NCI-H82 (cell line): ENCODE measurements around the gene TMEM243.
"Not testable (repeated sequence)": the region's sequence is repeated elsewhere in the genome, so short reads cannot be mapped to it uniquely, and the experiment has no call there.

ENCODE experiments used
- DNase-seq: peaks from one replicate; lab custom pipeline; 2025; lab: John Stamatoyannopoulos, UW

The TMEM243 gene, protein sequence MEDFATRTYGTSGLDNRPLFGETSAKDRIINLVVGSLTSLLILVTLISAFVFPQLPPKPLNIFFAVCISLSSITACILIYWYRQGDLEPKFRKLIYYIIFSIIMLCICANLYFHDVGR

DNA sequence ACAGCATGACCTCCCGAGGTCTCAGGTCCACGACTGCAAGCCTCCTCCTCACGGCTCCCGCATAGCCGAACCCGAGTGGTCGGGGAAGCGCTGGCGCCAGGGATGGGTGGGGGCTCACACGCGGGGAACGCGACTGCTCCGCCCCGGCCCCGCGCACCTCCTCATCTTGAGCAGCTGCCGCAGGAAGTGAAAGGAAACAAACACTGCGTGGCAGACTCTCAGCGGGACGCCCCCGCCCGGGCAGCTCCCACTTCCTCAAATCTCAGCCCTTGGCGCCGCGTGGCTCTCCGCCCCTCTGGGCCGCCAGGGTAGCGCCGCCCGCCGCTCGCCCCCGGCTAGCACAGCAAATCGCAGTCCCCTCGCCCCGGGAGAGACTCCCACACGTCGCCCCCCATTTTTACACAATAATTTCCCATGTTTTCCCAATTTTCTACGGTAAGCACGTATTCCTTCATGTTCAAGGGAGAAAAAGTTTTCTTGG is at the start of gene TMEM243:
TMEM243 (minus strand) TSS at position 188 of the 481 bp plus-strand sequence. CDS start 229 bp downstream, outside the sequence.
- peak; percentile 67 for DNase-seq

DNA sequence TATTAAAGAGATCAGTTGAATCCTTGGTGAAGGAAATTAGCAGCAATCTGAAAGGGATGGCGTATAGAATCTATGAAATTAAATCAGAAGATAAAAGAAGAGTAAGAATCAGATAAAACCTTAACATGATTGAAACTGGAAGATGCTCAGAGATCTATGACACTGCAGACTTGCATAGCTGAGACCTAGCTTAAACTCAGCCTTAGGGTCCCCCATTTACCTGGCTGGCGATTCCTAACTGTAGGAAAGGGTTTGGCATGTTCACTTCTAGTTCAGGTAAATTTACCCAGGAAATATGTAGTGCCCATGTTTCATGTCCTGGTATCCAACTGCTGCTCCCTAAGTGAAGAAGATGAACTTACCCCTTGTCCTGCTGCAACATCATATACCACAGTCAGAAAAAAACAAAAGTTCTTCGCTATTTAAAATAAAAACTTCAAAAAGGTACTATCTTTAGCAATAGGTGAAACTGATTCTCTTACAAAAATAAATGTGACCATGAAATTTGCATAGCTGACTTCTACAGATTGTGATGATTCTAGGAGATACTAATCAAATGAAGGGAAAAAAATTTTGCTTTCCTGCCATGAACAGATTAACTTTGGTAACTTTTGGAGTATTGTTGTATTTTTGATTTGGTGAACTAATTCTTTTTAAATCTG is 47.8 kb upstream of the TMEM243 start:
- DNase-seq: no peak

DNA sequence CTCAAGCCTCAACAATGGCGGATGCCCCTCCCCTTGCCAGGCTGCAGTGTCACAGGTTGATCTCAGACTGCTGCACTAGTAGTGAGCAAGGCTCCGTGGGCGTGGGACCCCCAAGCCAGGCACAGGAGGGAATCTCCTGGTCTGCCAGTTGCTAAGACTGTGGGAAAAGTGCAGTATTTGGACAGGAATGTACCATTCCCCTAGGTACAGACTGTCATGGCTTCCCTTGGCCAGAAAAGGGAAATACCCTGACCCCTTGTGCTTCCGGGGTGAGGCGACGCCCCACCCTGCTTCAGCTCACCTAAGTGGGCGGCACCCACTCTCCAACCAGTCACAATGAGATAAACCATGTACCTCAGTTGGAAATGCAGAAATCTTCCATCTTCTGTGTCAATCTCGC is 44.0 kb upstream of the TMEM243 start:
- DNase-seq: no peak

DNA sequence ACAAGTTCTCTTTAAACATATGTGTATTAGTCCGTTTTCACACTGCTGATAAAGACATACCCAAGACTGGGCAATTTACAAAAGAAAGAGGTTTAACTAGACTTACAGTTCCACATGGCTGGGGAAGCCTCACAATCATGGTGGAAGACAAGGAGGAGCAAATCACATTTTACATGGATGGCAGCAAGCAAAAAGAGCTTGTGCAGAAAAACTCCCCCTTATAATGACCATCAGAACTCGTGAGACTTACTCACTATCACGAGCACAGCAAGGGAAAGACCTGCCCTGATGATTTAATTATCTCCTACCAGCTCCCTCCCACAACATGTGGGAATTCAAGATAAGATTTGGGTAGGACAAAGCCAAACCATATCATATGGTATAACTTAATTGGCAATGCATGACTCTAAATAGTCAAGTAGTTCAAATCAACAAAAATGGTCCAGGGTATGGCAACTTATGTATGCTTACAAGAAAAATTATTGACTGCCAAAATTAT is 34.1 kb upstream of the TMEM243 start:
- DNase-seq: no peak

DNA sequence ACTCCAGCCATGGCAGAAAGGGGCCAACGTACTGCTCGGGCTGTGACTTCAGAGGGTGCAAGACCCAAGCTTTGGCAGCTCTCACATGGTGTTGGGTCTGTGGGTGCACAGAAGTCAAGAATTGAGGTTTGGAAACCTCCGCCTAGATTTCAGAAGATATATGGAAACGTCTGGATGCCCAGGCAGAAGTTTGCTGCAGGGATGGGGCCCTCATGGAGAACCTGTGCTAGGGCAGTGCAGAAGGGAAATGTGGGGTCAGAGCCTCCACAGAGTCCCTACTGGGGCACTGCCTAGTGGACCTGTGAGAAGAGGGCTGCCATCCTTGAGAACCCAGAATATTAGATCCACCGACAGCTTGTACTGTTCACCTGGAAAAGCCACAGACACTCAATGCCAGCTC is 26.1 kb upstream of the TMEM243 start:
- DNase-seq: not testable (repeated sequence)

DNA sequence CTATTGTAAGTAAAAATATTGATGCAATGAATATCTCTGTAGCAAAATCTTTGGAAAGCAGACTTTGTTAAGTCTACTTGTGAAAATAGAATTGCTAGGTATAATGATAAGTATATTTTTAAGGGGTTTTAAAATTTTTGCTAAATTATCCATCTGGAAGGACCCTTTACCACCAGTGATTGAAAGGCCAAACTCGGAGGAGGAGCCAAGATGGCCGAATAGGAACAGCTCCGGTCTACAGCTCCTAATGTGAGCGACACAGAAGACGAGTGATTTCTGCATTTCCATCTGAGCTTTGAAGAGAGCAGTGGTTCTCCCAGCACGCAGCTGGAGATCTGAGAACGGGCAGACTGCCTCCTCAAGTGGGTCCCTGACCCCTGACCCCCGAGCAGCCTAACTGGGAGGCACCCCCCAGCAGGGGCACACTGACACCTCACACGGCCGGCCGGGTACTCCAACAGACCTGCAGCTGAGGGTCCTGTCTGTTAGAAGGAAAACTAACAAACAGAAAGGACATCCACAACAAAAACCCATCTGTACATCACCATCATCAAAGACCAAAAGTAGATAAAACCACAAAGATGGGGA is 19.0 kb upstream of the TMEM243 start:
- DNase-seq: not testable (repeated sequence)

DNA sequence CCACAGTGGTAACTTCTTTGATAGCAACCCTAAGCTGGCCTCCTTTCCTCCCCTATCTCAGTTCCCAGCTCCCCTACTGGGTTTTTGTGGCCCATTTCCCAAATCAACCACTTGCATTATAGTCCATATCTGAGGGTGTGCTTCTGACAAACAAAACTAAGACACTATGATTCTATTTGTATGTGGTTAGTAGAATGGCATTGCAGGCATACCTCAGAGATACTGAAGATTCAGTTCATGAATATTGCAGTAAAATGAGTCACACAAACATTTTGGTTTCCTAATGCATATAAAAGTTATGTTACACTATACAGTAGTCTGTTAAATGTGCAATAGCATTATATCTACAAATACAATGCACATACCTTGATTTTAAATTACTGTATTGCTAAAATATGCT is 15.4 kb upstream of the TMEM243 start:
- no peak for DNase-seq

DNA sequence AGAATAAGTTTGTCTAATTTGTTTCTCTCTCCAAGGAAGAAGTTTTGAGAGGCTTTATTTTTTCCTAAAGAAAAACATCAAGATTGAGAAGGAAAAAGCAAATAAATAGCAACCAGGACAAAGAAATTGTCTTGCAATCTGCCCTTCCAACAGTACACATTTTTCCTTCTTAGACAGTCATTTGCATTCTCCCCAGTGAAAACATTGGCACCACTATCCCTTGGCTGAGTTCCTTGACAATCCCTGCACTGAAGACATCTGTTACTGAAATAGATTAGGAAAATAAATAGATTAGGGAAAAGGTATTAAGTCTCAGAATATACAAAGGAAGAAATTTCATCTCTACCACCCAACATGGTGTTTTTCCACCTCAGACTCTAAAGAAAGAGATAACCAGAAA is 12.2 kb upstream of the TMEM243 start:
- peak; percentile 89 for DNase-seq

DNA sequence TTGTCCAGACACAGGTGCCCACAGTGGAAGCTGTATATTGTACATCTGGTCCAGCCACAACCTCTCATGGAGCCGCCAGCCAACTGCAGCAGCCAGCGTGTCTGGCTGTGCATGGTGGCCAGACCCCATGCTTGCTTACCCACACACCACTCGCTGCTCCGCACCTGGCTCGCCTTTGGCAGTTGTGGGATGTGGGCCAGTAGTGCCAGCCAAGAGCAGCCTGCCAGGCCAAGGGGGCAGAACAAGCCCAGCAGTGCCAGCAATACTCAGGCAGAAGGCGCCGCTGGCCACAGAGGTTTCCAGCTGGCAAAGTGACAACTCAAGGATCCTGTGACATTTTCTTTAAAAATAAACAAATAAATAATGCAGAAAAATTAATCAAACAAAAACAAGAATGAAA is 11.7 kb upstream of the TMEM243 start:
- peak; percentile 15 for DNase-seq

DNA sequence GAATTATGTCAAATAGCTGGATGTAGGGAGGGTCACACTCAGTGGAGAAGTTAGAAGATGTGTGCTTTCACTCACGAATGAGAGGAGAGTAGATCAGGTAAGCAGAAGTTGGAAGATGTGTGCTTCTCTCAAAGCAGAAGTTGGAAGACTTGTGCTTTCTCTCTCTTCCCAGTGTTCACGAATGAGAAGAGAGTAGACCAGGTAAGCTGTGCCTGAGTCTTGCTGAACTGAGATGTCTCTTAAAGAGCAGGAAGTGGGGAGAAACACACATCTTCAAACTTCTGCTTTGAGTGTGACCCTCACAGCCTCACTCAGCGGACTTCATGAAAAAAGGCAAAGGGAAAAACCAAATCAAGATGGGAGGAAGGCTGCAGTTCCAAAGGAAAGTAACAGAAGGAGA is 7.0 kb upstream of the TMEM243 start:
- no peak for DNase-seq

DNA sequence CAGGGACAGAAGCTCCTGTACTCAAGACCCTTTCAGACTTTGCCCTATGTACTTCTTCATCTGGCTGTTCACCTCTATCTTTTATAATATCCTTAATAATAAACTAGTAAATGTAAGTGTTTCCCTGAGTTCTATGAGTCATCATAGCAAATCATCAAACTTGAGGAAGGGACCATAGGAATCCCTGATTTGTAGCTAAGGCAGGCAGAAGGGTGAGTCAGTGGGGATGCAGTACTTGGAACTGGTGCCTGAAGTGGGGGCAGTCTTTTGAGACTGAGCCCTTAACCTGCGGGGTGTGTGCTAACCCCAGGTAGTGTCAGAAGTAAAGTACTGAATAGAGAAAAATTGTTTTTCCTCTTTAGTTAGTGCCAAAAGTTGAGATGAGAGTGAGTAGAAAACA is 6.2 kb upstream of the TMEM243 start:
- no peak for DNase-seq

DNA sequence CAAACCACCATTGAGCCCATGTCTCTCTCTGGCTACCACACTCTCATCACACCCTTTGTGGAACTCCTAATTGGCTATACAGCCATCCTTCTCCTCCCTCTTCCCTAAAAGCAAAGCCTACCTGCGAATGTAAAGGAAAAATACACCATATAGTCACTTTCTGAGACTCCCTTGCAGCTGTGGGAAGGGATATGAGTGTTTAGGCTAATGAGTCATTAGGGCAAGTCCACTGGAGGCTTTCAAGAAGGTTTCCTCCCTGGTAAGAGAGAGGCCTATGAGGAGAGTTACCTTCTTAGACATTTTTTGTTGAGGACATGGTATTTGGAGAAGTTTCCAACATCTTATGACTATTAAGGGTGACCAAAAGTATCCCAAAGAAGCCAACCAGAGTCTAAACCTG is 4.1 kb upstream of the TMEM243 start:
- no peak for DNase-seq

DNA sequence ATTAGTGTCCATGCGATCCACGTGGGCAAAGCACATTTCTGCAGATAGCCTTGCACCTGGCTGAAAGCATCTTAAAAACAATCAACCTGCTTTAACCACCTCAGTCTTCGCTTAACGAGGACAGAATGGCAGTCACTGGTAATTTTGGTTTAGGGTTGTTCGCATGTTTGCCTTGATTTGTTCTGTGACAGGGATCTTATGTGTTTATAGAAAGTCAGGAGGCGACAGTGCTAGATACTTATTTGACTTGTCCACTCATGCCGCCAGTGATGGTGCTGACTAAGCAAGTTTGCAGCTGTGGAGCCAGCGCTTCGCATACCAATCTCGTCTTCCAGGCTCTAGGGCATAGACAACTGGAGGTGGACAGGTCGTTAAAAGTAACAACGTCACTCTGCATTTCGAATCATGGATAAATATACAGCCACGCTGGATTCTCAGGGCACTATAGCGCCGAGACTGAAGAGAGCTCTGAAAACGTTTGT is 1.2 kb upstream of the TMEM243 start:
- DNase-seq: no peak

DNA sequence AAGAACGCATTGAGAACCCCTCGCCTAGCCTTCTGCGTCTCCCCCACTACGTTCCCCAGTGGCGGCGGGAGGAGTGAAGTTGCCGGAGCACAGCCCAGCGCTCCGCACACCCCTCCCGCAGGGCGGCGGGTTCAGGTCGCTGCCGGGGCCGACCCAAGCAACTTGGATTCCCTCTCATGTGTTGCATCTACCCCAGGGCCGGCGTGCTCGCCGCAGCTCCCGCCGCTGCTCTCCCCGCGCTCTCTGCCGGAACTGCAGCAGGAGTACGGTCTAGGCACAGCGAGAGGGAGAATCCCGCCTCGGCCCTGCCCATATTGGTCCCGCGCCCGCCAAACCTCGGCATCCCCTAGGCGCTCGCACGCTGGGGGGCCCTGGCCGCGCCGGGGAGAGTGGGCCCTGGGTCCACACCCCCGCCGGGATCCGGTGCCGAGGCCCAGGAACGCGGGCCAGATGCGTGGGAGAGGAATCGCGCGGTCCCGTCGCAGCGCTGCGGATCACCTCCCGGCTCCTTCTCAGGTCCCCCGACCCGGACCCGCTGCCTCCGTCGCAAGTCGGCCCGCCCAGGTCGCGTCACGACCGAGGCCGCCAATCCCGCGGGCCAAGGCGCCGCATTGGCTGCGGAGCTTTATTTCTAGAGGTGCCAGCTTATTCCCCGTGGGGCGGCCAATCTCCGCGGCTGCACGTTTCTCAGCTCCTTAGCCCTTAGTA is 648 bp upstream of the TMEM243 start:
- peak; percentile 96 for DNase-seq

DNA sequence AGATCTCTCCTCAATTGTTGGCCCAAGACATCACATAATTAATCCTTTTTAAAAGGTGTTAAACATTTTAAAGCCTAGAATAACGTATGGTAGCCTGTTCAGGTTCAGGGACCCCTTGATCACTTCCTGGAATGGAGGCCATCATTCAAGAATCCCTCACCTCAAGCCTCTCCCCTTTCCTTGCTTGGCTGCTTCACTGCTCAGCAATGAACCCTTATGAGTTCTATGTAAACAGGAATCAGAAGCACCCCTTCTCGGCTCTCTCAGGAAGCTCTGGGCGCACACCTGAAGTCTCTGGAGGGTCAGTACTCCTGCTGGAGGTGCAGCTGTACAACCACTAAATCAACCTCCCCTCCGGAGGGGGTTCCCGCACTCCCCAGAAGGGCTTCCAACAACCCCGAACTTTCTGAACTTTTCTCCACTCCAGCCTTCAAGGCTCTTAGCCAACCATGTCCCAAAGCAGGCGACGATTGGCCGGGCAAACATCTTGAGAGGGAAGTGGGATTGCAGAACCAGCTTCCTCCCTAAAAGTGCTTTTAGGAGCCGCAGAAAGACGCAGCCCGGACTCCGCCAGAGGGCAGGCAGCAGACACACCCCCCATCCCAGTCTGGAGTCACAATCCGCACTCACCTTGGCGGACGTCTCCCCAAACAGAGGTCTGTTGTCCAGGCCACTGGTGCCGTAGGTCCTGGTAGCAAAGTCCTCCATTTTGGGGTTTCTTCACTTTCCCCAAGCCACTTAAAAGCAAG is 562 bp downstream of the TMEM243 start:
- DNase-seq: peak; percentile 52

DNA sequence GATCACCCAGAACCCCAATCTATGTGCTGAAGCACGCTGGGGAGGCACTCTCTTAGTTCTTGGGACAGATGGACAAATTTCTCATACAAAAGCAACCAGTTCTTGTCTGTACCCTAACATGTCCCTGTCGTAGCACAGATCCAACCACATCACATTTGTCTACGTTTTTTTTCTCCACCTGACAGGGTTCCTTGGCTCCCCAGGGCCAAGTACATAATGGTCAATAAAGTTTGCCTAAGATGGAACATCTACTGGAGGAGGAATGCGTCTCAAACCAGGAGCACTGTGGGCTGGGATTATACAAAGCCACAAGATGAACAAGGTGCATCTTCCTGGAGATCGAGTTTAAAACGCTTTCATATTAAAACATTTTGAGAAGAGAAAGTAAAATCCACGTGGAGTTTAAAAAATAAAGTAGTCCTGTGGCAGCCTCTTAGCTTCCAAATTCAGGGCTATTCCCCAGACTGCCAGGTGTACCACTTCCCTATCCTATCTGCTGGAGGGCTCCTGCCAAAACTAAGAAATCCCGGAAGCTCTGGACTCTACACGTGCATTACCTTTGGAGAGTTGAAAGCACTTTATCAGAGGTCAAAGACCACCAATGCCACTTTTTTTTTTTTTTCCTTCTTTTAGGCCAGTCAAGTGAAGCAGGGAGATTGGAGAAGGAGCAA is 1.4 kb downstream of the TMEM243 start:
- no peak for DNase-seq

DNA sequence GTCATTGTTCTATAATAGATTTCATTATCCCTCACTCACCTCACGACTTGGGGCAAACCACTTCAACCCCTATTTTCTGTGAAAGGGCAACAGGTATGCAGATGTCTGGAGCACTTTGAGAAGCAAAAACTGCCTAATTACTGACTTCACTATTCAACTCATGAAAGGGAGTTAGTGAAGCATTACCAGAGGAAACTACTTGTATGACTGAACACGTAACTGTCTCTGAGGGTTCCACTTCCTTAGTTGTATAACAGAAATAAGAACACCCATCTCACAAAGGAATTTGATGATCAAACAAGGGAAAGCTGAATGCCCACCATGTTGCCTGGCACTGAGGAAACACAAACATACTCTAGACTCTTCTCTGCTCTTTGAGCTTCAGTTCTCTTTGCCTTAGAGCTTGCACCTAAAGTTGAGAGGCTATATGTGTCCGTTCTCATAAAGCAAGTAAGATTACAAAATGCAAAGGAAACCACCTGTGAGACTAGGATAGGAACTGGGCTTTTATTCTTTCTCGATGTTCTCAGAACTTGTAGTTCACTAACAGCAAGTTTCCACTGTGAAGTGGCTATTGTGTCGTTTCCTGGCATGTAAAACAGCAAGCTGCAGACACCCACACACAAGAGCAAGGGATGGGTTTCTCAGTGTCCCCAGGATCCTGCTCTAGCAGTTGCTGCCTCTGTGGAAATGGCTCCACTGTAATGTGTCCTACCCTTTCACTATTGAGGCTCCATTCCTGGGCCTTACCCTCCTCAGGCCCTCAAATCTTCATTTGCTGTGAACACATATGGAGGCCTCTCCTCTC is 2.6 kb downstream of the TMEM243 start:
- DNase-seq: no peak

DNA sequence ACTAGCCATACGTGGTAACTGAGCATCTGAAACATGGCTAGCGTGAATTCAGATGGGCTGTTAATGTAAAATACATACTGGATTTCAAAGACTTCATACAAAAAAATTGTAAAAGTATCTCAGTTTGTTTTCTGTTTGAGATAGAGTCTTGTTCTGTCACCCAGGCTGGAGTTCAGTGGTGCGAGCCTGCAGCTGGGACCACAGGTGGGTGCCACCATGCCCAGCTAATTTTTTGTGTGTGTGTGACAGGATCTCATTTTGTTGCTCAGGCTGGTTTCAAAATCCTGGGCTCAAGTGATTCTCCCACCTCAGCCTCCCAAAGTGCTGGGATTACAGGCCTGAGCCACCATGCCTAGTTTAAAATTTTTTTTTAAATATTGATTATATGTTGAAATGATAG is 4.5 kb downstream of the TMEM243 start:
- no peak for DNase-seq

DNA sequence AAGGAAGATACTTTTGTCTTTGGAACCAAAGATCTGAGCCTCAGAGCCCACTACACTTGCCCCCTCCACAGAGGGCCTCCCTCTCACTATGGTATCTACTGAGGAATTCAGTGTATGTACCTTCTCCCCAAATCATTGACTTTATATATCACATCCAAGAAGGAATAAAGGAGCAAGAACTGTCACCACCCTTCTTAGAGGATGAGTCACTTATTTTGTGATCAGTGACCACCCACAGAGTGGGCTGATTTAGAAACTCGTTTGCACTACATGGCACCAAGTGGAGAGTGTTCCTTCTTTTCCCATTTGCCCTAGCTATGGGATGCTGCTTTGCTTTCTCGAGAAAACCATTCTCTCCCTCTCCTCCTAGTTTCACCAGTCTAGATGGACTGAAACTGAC is 5.7 kb downstream of the TMEM243 start:
- no peak for DNase-seq

DNA sequence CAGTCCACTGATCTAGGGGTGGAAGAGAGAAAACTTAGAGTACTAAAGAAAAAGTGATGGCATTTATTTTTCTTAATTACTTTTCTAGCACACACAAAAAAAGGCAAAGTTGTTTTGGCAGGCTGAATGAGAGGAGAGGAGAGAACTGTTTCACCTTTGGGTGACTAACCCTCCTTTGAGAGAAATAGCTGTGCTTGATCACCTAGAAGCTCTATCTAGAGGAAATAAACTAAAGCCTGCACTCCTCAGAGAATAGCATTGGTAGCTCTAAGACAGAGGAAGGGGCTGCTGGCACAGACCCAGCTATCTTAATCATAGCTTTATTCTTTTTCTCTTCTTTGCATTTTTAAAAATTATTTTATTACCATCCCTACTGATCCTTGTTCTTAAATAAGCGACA is 6.3 kb downstream of the TMEM243 start:
- no peak for DNase-seq

DNA sequence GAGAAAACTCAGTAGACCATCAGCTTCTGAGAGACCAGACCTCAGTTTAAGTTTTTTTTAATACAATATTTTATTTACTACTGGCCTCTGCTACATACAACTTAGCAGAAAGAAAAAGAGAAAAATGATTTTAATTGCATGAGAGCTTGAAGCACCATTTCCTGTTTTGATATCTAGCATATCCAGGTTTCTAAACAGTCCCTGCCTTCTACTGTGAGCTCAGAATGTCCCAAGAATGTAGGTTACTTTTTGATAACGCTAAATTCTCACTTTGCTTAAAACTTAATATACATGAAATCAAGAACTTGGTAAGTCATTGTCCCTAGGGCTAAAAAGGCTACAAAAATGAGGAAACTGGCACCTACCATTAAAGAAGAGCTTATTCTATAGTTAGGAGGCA is 7.0 kb downstream of the TMEM243 start:
- no peak for DNase-seq
